ENCODE measurements around the gene ADCY6. TPM values are rescaled to one million over a fixed set of nuclear protein-coding genes. Genes with fewer than 3 reads are reported as not detected.

The ADCY6 gene
- total RNA-seq, 2 donors from 2014 or later, result 52.8 to 58.6 TPM

- no peak for TF ChIP-seq CTCF (conservative IDR thresholded peaks at IDR 0.05)
- peak; percentile 66 for DNase-seq
- peaks cover under 1% of the 10 kb centered on the region for H3K36me3 Mint-ChIP-seq (ENCODE audit: low read depth)
- Histone ChIP-seq H3K36me3 (ENCODE audit: control insufficient read depth, insufficient read depth, low read length) (no peaks in the 10 kb centered on the region), H3K4me3 (ENCODE audit: low read length) (peak overlapping the region; percentile 85), H3K9ac (ENCODE audit: extremely low read depth, low read length, poor library complexity, severe bottlenecking) (peak overlapping the region; percentile 55), H3K27me3 (ENCODE audit: control insufficient read depth, insufficient read depth, low read length, poor library complexity, severe bottlenecking) (no peaks in the 10 kb centered on the region), H3K4me1 (ENCODE audit: control insufficient read depth, insufficient read depth, low read length) (no peaks in the 10 kb centered on the region), H3K9me3 (ENCODE audit: control insufficient read depth, low read length) (no peaks in the 10 kb centered on the region), H3K27ac (ENCODE audit: low read depth, low read length) (no peak overlapping the region)
- peaks cover 16% of the 10 kb centered on the region for H3K27me3 Mint-ChIP-seq (ENCODE audit: insufficient read depth)
- peaks cover 19% of the 10 kb centered on the region for H3K4me1 Mint-ChIP-seq
- peak overlapping the region; percentile 92 for H3K27ac Mint-ChIP-seq
- H3K9me3 Mint-ChIP-seq, result no peaks in the 10 kb centered on the region
- H3K4me3 Mint-ChIP-seq, result peak overlapping the region; percentile 83
- 0 to 1% methylated on average over 4 to 24 of the region's 25 CpGs for WGBS, 2 experiments (ENCODE audit: insufficient coverage in 1 of 2, insufficient read length in 1 of 2)
Observed at GRCh38 chr12:48788524-48788853, 400 bp downstream of the ADCY6 start.

GRCh38 chr12:48787791-48788523 is 932 bp downstream of the ADCY6 start:
- no peaks in the 10 kb centered on the region for H3K9me3 Mint-ChIP-seq
- peak overlapping the region; percentile 92 for H3K27ac Mint-ChIP-seq
- peak overlapping the region; percentile 55 for H3K9ac ChIP-seq (ENCODE audit: extremely low read depth, low read length, poor library complexity, severe bottlenecking)
- peaks cover 19% of the 10 kb centered on the region for H3K4me1 Mint-ChIP-seq
- no peaks in the 10 kb centered on the region for H3K27me3 ChIP-seq (ENCODE audit: control insufficient read depth, insufficient read depth, low read length, poor library complexity, severe bottlenecking)
- H3K9me3 ChIP-seq (ENCODE audit: control insufficient read depth, low read length), result no peaks in the 10 kb centered on the region
- H3K4me3 Mint-ChIP-seq, result peak overlapping the region; percentile 83
- TF ChIP-seq CTCF (conservative IDR thresholded peaks at IDR 0.05), result no peak
- WGBS, 2 experiments (ENCODE audit: insufficient coverage in 1 of 2, insufficient read length in 1 of 2), result 31 to 50% methylated on average over 2 to 9 of the region's 11 CpGs
- no peaks in the 10 kb centered on the region for H3K4me1 ChIP-seq (ENCODE audit: control insufficient read depth, insufficient read depth, low read length)
- no peak overlapping the region for H3K27ac ChIP-seq (ENCODE audit: low read depth, low read length)
- H3K36me3 Mint-ChIP-seq (ENCODE audit: low read depth), result peaks cover 3% of the 10 kb centered on the region
- DNase-seq, result no peak
- H3K4me3 ChIP-seq (ENCODE audit: low read length), result peak overlapping the region; percentile 85
- no peaks in the 10 kb centered on the region for H3K36me3 ChIP-seq (ENCODE audit: control insufficient read depth, insufficient read depth, low read length)
- H3K27me3 Mint-ChIP-seq (ENCODE audit: insufficient read depth), result peaks cover 16% of the 10 kb centered on the region

- H3K27ac ChIP-seq (ENCODE audit: low read depth, low read length), result no peak overlapping the region
- no peaks in the 10 kb centered on the region for H3K9me3 ChIP-seq (ENCODE audit: control insufficient read depth, low read length)
- H3K27ac Mint-ChIP-seq, result no peak overlapping the region
- H3K4me1 Mint-ChIP-seq, result peaks cover 19% of the 10 kb centered on the region
- WGBS, 2 experiments (ENCODE audit: insufficient coverage in 1 of 2, insufficient read length in 1 of 2), result 91 to 94% methylated on average over 4 to 7 of the region's 7 CpGs
- H3K4me1 ChIP-seq (ENCODE audit: control insufficient read depth, insufficient read depth, low read length), result no peaks in the 10 kb centered on the region
- no peak for TF ChIP-seq CTCF (conservative IDR thresholded peaks at IDR 0.05)
- peak overlapping the region; percentile 83 for H3K4me3 Mint-ChIP-seq
- H3K27me3 ChIP-seq (ENCODE audit: control insufficient read depth, insufficient read depth, low read length, poor library complexity, severe bottlenecking), result no peaks in the 10 kb centered on the region
- H3K36me3 ChIP-seq (ENCODE audit: control insufficient read depth, insufficient read depth, low read length), result no peaks in the 10 kb centered on the region
- no peaks in the 10 kb centered on the region for H3K9me3 Mint-ChIP-seq
- H3K9ac ChIP-seq (ENCODE audit: extremely low read depth, low read length, poor library complexity, severe bottlenecking), result no peak overlapping the region
- H3K36me3 Mint-ChIP-seq (ENCODE audit: low read depth), result peaks cover 3% of the 10 kb centered on the region
- H3K4me3 ChIP-seq (ENCODE audit: low read length), result peak overlapping the region; percentile 85
- DNase-seq, result no peak
- peaks cover 16% of the 10 kb centered on the region for H3K27me3 Mint-ChIP-seq (ENCODE audit: insufficient read depth)
Observed at GRCh38 chr12:48786591-48787544, 2.0 kb downstream of the ADCY6 start.

Data from endodermal cell (in vitro differentiated cells).